CD4-positive, alpha-beta T cell treated with Interleukin-6 at 100 ng/mL for 8 hours (primary cell): Measurements from ENCODE around the gene MISFA.
"Not testable (repeated sequence)": the region's sequence is repeated elsewhere in the genome, so short reads cannot be mapped to it uniquely, and the experiment has no call there.

Source experiments
- DNase-seq: peaks from one replicate; pipeline ENCODE4 v3.0.0-alpha.2; 2020; ENCODE audit warnings: mixed read lengths, low spot score

Gene MISFA

GRCh38 chr11:18599739-18600230 is at the start of gene MISFA:
TSS of gene MISFA (plus strand) at chr11:18599789. CDS start at chr11:18599929, 140 bp downstream.
- no peak for DNase-seq

- DNase-seq: no peak
Observed at GRCh38 chr11:18563090-18563730, 36.4 kb upstream of the MISFA start.

DNA sequence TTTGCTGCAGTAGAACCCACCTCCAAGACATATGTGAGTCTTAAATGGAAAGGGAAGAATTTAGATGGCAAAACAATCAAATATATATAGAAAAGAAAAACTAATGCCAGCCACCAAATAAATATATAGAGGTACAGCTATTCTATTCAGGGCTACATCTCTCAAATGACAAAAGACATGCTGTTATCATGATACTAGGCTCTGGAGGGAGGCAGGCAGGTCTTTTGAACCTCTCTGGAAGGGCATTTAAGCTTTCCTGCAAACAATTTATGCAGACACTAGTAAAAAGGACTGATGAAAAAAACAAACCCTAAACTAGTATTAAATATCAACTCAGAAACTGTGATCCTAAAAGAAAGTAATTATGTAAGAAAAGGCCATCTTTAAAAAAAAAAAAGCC is 35.4 kb upstream of the MISFA start:
- no peak for DNase-seq

GRCh38 chr11:18566406-18566805 is 33.2 kb upstream of the MISFA start:
- DNase-seq: no peak

DNA sequence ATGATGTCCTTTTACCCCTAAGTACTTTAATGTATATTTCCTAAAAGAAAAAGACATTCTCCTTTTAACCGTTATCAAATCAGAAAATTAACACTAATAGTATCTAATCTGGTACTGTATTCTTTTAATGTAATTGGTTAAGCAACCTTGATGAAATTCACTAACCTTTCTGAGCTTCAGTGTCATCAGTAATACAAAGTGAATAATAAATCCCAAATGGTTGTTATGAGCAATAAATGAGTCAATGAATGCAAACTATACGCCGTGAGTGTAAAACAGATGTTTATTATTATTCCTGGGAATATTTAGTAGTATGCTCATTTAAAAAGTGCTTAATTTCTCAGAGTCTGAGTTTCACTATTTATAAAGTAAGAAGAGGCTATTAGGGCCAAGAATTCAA is 32.5 kb upstream of the MISFA start:
- no peak for DNase-seq

- DNase-seq: no peak
Observed at GRCh38 chr11:18575361-18575760, 24.2 kb upstream of the MISFA start.

DNA sequence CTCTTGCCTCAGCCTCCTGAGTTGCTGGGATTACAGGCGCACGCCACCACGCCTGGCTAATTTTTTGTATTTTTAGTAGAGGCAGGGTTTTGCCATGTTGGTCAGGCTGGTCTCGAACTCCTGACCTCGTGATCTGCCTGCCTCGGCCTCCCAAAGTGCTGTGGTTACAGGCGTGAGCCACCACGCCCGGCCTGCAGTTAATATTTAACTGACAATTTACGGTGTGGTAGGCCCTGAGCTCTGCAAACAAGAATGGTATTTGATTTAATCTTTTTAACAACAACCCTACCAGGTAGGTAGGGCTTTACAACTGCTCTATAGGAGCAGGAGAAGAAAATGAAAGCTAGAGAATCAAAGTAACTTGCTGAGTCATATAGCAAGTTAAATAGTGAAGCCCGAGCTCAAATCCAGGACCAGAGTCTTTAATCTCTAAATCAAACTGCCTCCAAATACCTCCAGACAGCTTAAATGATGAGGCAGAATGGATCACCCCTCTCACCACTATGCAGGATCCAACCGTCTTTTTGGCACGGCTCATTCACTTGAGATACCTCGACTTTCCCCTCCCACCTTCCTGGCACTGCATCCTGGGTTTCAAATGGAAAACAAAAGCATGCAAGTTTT is 20.5 kb upstream of the MISFA start:
- DNase-seq: no peak

- DNase-seq: no peak
Observed at GRCh38 chr11:18580113-18580766, 19.3 kb upstream of the MISFA start.

DNA sequence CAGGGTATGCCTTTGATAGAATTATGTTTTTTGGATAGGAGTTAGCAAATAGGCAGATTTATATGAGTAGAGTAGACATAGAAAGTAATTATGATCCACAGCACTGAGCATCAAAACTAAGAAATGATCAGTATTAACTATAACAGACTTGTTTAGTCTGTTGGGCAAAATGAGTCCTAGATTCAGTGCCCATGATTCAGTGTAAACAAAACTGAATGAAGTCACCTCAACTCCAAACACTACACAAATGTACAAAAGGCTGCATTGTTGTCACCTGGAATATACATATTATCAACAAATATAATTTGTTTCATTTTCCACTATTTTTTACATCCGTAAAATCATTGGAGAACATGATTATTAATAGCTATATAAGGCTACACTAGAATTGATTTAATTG is 17.8 kb upstream of the MISFA start:
- no peak for DNase-seq

GRCh38 chr11:18588297-18589252 is 11.0 kb upstream of the MISFA start, which contains the start of gene UEVLD:
TSS of gene UEVLD (minus strand) at chr11:18588734. CDS start at chr11:18588654, 80 bp downstream.
- DNase-seq: peak; percentile 40

GRCh38 chr11:18590571-18590970 is 9.0 kb upstream of the MISFA start:
- no peak for DNase-seq

DNA sequence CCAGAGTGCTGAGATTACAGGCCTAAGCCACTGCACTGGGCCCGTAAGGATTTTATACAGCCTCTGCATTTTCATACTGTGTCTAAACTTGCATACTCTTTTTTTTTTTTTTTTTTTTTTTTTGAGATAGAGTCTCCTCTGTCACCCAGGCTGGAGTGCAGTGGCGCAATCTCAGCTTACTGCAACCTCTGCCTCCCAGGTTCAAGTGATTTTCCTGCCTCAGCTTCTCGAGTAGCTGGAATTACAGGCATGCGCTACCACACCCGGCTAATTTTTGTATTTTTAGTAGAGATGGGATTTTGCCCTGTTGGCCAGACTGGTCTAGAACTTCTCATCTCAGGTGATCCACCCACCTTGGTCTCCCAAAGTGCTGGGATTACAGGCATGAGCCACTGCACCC is 5.5 kb upstream of the MISFA start:
- not testable (repeated sequence) for DNase-seq

- no peak for DNase-seq
Observed at GRCh38 chr11:18594999-18595749, 4.4 kb upstream of the MISFA start.

- DNase-seq: no peak
Observed at GRCh38 chr11:18600915-18601569, 1.5 kb downstream of the MISFA start.

DNA sequence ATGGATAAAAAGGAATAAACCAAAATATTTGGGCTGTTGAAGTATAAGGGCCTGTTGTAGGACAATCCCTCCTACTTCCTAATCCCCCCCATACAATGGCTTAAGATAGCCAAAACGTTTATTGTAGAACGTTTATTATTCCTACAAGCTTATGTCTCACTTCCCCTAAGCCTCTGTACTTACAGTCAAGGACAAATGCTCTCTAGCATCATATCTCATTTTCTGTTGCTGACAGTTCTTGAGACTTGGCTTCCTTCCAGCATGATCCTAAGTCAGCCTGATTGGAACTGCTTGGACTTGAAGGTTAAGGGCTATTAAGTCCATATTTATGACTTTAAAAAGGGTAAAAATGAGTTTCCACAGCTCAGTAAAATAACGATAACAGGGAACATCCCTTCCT is 8.8 kb downstream of the MISFA start:
- no peak for DNase-seq

DNA sequence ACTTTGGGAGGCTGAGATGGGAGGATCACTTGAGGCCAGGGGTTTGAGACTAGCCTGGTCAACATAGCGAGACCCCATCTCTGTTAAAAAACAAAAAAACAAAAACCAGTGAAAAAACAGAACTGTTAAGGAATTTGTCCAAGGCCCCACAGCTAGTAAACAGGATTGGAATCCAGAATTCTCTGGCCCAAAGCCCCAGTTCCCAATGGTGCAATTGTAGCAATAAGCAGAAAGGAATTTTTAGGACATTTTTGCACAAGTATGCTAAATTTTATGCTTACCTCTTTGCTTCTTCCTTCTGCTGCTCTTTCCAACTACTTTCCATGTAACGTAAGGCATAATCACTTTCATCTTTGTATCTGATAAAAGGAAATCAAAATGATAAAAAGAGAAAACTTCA is 11.6 kb downstream of the MISFA start:
- no peak for DNase-seq

- no peak for DNase-seq
Observed at GRCh38 chr11:18612394-18612793, 12.8 kb downstream of the MISFA start.

GRCh38 chr11:18614667-18615066 is 15.1 kb downstream of the MISFA start:
- DNase-seq: no peak

GRCh38 chr11:18615628-18616392 is 16.2 kb downstream of the MISFA start:
- peak; percentile 3 for DNase-seq
